HCT116 (cell line): ENCODE data around the gene IGDCC3. TPM values are rescaled to one million over a fixed set of nuclear protein-coding genes. Genes with fewer than 3 reads are reported as not detected.

ENCODE experiments used
- ATAC-seq: fragments of 200-7000 bp; cut with Tn5 transposase; 2 replicates; pipeline ENCODE4 v1.9.1; 2020; ENCODE audit warnings: mild to moderate bottlenecking, moderate library complexity
- BruUV-seq: library from RNA; stranded (reverse); fragments of 400-500 nt; replicated peaks from 2 replicates; lab custom pipeline; 2021; lab: Mats Ljungman, UMichigan
- CTCF ChIA-PET: fragments of 300-600 bp; sonication (Branson Sonifier 250); formaldehyde crosslinking; loops from one replicate; lab custom pipeline; 2021; ENCODE audit warnings: antibody characterized with exemption; lab: Charles Lee
- POLR2A ChIA-PET: fragments of 300-600, 350-600 bp; sonication (Branson Sonifier 250); formaldehyde crosslinking; loops from one replicate; lab custom pipeline; 2021; ENCODE audit warnings: antibody characterized with exemption; lab: Charles Lee
- RAD21 ChIA-PET, 2 experiments: fragments of 300-600 bp; sonication (Branson Sonifier 250); formaldehyde crosslinking; loops; one replicate each; lab custom pipeline; 2023; ENCODE audit warnings: low total read pairs in 2 of 2; ENCODE audit not compliant: uncharacterized antibody in 2 of 2, unreplicated experiment in 2 of 2, low non-redundant PET in 1 of 2; lab: Charles Lee
- DNase-seq: peaks from one replicate; pipeline ENCODE4 v3.0.0-alpha.2; 2010; ENCODE audit warnings: low read depth, low spot score
- H2AFZ ChIP-seq: fragments of 200-600 bp; shearing (Covaris generic), sonication (generic); 2 replicates; pipeline ENCODE4 v1.6.1; 2017; ENCODE audit warnings: low read depth, mixed run types, mixed read lengths, antibody characterized with exemption, low read length; ENCODE audit not compliant: poor library complexity, severe bottlenecking
- H3K27ac ChIP-seq: 2 replicates; pipeline ENCODE4 v1.5.1; 2012; ENCODE audit warnings: low read depth, low read length
- H3K27me3 ChIP-seq: fragments of 200-600 bp; sonication (generic); 2 replicates; pipeline ENCODE4 v1.6.1; 2016; ENCODE audit warnings: mixed run types, low read length, mixed read lengths; ENCODE audit not compliant: insufficient read depth
- H3K36me3 ChIP-seq, 2 experiments: fragments of 200-500 bp in 1 of 2; fragments of 200-600 bp in 1 of 2; sonication (Bioruptor generic) in 1 of 2; sonication (generic) in 1 of 2; 2 replicates each; pipeline versions ENCODE4 v1.5.1 to v1.6.1; 2014 to 2016; ENCODE audit warnings: low read length in 2 of 2, inconsistent platforms in 1 of 2, mixed read lengths in 1 of 2, mixed run types in 1 of 2; ENCODE audit not compliant: insufficient read depth in 2 of 2, control insufficient read depth in 1 of 2
- H3K4me1 ChIP-seq, 2 experiments: fragments of 200-600 bp in 1 of 2; sonication (generic) in 1 of 2; 2 replicates each; pipeline versions ENCODE4 v1.5.1 to v1.6.1; 2012 to 2017; ENCODE audit warnings: low read length in 2 of 2, inconsistent platforms in 1 of 2, mild to moderate bottlenecking in 1 of 2, mixed read lengths in 1 of 2, mixed run types in 1 of 2, moderate library complexity in 1 of 2; ENCODE audit not compliant: insufficient read depth in 2 of 2, control insufficient read depth in 1 of 2
- H3K4me2 ChIP-seq: fragments of 200-600 bp; sonication (generic); 2 replicates; pipeline ENCODE4 v1.6.1; 2017; ENCODE audit warnings: mixed run types, low read length, mixed read lengths
- H3K4me3 ChIP-seq, 2 experiments: fragments of 200-600 bp in 1 of 2; sonication (generic) in 1 of 2; replicated peaks in 1 of 2; 2 replicates each; pipeline ENCODE4 v1.5.1; 2011 to 2016; ENCODE audit warnings: low read length in 2 of 2, control low read depth in 1 of 2, low read depth in 1 of 2, mild to moderate bottlenecking in 1 of 2, mixed read lengths in 1 of 2, mixed run types in 1 of 2
- H3K79me2 ChIP-seq: fragments of 200-600 bp; sonication (generic); 2 replicates; pipeline ENCODE4 v1.6.1; 2017; ENCODE audit warnings: mild to moderate bottlenecking, mixed run types, low read length, moderate library complexity, mixed read lengths; ENCODE audit not compliant: insufficient read depth
- H3K9ac ChIP-seq: fragments of 200-600 bp; sonication (generic); 2 replicates; pipeline ENCODE4 v1.6.1; 2016; ENCODE audit warnings: low read length, mixed read lengths
- H3K9me2 ChIP-seq: fragments of 200-600 bp; sonication (generic), shearing (Covaris generic); 2 replicates; pipeline ENCODE4 v1.6.1; 2017; ENCODE audit warnings: mixed run types, mild to moderate bottlenecking, moderate library complexity; ENCODE audit not compliant: insufficient read depth
- H3K9me3 ChIP-seq, 2 experiments: fragments of 200-500 bp in 1 of 2; fragments of 200-600 bp in 1 of 2; sonication (Bioruptor generic) in 1 of 2; sonication (generic) in 1 of 2; 2 replicates each; pipeline ENCODE4 v1.6.1; 2014 to 2017; ENCODE audit warnings: low read length in 2 of 2, mixed read lengths in 2 of 2, inconsistent platforms in 1 of 2, low read depth in 1 of 2, mild to moderate bottlenecking in 1 of 2, mixed run types in 1 of 2, moderate library complexity in 1 of 2; ENCODE audit not compliant: control insufficient read depth in 1 of 2, insufficient read depth in 1 of 2
- H4K20me1 ChIP-seq: fragments of 200-600 bp; sonication (generic), shearing (Covaris generic); 2 replicates; pipeline ENCODE4 v1.6.1; 2017; ENCODE audit warnings: mixed run types, mild to moderate bottlenecking, moderate library complexity; ENCODE audit not compliant: insufficient read depth
- CTCF ChIP-seq, 3 experiments: fragments of 200-600 bp in 1 of 3; sonication (generic) in 1 of 3; IDR thresholded peaks in 2 of 3; conservative IDR thresholded peaks in 1 of 3; 2 replicates each; pipeline ENCODE4 v1.5.1; 2012 to 2017; ENCODE audit warnings: low read depth in 2 of 3, low read length in 2 of 3, antibody characterized with exemption in 1 of 3, borderline replicate concordance in 1 of 3, control low read depth in 1 of 3, mild to moderate bottlenecking in 1 of 3, mixed read lengths in 1 of 3, mixed run types in 1 of 3, moderate library complexity in 1 of 3; ENCODE audit not compliant: insufficient read depth in 1 of 3
- EZH2 ChIP-seq: fragments of 200-600 bp; sonication (generic); IDR thresholded peaks from 2 replicates; pipeline ENCODE4 v1.6.1; 2017; ENCODE audit warnings: antibody characterized with exemption, mixed run types
- FOSL1 ChIP-seq: IDR thresholded peaks from 2 replicates; pipeline ENCODE4 v1.6.1; 2012; ENCODE audit warnings: low read depth
- MAX ChIP-seq: IDR thresholded peaks from 2 replicates; pipeline ENCODE4 v1.6.1; 2012
- RAD21 ChIP-seq: IDR thresholded peaks from 2 replicates; pipeline ENCODE4 v1.6.1; 2012; ENCODE audit warnings: low read depth, mild to moderate bottlenecking
- SIN3A ChIP-seq: IDR thresholded peaks from 2 replicates; pipeline ENCODE4 v1.6.1; 2012; ENCODE audit warnings: low read depth
- SRF ChIP-seq: IDR thresholded peaks from 2 replicates; pipeline ENCODE4 v1.6.1; 2012; ENCODE audit warnings: low read depth
- YY1 ChIP-seq: IDR thresholded peaks from 2 replicates; pipeline ENCODE4 v1.6.1; 2011; ENCODE audit warnings: low read length, low read depth, moderate library complexity, mild to moderate bottlenecking; ENCODE audit not compliant: insufficient replicate concordance; ENCODE audit errors: extremely low read depth
- ZBTB33 ChIP-seq: IDR thresholded peaks from 2 replicates; pipeline ENCODE4 v1.6.1; 2011; ENCODE audit warnings: mild to moderate bottlenecking, low read length, moderate library complexity; ENCODE audit not compliant: insufficient replicate concordance; ENCODE audit errors: extremely low read depth
- ZNF274 ChIP-seq: fragments of 200-500 bp; sonication (Bioruptor generic); IDR thresholded peaks from 2 replicates; pipeline ENCODE4 v1.6.1; 2014; ENCODE audit warnings: mild to moderate bottlenecking, low read depth, low read length, inconsistent platforms
- intact Hi-C: fragments of 100-400 bp; cut with micrococcal nuclease; formaldehyde crosslinking; loops from 2 replicates; pipeline ENCODE4 v1.10.0; 2022
- total RNA-seq: library from RNA; stranded (reverse); gene quantifications from one replicate; pipeline ENCODE4 v1.2.1, GENCODE V29; 2021; ENCODE audit not compliant: unreplicated experiment

IGDCC3 gene
- total RNA-seq, 1 experiment from 2014 or later = 0.44 TPM

DNA sequence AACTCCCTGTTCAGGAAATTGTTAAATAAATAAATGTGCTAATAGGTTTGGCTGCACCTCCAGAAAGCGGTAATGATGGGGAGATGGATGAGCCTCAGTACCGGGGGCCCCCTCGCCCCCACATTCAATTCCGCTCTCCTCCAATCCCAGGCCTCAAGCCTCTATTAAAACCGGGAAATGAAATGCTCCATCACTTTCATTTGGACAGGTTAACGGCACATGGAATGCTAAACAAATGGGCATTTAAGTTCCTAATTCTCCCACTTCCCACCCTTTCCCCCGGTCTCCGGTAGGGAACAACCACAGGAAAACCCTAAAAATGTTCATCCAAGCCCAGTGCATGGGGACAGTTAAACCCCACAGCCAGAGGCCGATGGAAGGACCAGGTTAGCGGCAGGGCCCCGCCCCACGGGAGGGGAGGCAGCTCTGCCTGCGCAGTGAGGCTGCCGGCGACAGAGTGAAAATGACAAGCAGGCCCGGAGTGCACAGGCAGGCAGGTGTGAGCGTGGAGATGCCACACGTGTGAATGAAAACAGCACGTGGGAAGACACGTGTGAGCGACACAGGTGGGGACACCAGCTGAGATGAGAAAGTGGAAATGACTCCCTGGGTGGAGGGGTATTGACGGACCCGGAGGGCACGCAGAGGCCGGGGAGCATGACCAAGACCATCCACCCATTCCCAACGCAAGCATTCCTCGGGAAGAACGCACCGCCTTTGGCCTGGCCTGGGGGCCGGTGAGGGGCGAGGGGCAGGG lies 45.2 kb downstream of the IGDCC3 start:
- Histone ChIP-seq H3K9ac (no peak overlapping the region), H3K27me3 (no peaks in the 10 kb centered on the region; the same call in 1 of the 2 replicates), H3K4me2 (no peak overlapping the region), H3K79me2 (no peaks in the 10 kb centered on the region), H3K36me3 (no peaks in the 10 kb centered on the region), H3K4me1 (no peaks in the 10 kb centered on the region), H3K9me2 (no peaks in the 10 kb centered on the region), H4K20me1 (no peaks in the 10 kb centered on the region), H3K27ac (no peak overlapping the region), H3K9me3 (no peaks in the 10 kb centered on the region), H3K4me3 (no peak overlapping the region), H2AFZ (no peak overlapping the region)
- BruUV-seq = no TSS peak
- no peak for ATAC-seq
- ChIA-PET CTCF (no interaction called here), RAD21 (no interaction called here), POLR2A (no interaction called here)
- no peak for DNase-seq
- intact Hi-C loops = no loop called here
- TF ChIP-seq CTCF (IDR thresholded peaks at IDR 0.05 in 2 of 3, conservative IDR thresholded peaks at IDR 0.05 in 1 of 3; ENCODE audit: borderline replicate concordance in 1 of 3, insufficient read depth in 1 of 3, low read depth in 2 of 3, low read length in 2 of 3) (no peak), FOSL1 (no peak), EZH2 (no peak), ZBTB33 (no peak), SIN3A (no peak), RAD21 (no peak), MAX (no peak), YY1 (no peak), ZNF274 (no peak), SRF (no peak)
